ENCODE data around the gene MYO5C.
"Not testable (repeated sequence)": the region's sequence is repeated elsewhere in the genome, so short reads cannot be mapped to it uniquely, and the experiment has no call there.

The MYO5C gene

GRCh38 chr15:52306270-52306669 lies 10.7 kb upstream of the MYO5C start:
- peak; percentile 66 for DNase-seq (ENCODE audit: low spot score)

- no peak for DNase-seq (ENCODE audit: low spot score)
Measured at GRCh38 chr15:52303093-52303772, 7.6 kb upstream of the MYO5C start.

DNA sequence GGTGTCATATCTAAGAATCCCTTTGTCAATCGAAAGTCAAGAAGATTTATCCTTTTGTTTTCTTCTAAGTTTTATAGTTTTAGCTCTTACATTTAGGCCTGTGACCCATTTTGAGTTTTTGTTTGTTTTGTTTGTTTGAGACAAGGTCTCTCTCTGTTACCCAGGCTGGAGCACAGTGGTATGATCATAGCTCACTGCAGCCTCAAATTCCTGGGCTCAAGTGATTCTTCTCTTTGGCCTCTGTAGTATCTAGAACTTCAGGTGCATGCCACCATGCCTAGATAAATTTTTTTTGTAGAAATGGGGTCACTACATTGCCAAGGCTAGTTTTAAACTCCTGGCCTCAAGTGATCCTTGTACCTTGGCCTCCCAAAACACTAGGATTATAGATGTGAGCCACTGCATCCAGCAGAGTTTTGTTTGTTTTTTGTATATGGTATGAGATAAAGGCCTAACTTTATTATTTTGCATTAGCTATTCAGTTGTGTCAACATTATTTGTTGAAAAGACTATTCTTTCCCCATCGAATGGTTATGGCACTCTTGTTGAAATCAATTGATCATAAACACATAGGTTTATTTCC lies 5.8 kb upstream of the MYO5C start:
- DNase-seq (ENCODE audit: low spot score) = no peak

DNA sequence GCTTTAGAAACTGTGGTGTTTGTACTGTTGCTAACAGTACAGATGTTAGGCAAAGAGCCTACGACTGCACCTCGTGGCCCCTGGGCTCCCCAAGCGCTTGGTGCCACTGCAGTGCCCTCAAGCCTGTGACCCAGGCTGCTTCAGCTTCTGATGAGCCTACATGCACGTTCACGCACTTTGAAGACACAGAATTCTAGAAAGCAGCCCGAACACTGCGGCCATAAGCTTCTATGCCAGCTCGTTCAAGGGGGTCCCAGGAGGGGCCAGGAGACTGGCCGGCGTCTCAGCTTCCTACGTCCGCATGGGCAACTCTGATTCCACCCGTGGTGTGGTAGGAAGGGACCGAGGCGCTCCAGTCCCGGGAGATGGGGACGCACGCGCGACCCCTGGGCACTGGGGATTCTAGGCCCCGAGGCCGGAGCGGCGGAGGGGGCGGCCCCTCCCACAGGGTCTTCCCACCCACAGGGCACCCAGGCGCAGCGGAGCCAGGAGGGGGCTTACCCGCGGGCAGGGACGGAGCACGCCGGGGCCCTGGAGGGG lies 653 bp downstream of the MYO5C start:
- peak; percentile 20 for DNase-seq (ENCODE audit: low spot score)

- DNase-seq (ENCODE audit: low spot score) = peak; percentile 15
Measured at GRCh38 chr15:52292780-52293392, 2.7 kb downstream of the MYO5C start.

- DNase-seq (ENCODE audit: low spot score) = no peak
Measured at GRCh38 chr15:52291204-52291603, 4.4 kb downstream of the MYO5C start.

- peak; percentile 67 for DNase-seq (ENCODE audit: low spot score)
Measured at GRCh38 chr15:52290800-52291199, 4.8 kb downstream of the MYO5C start.

GRCh38 chr15:52290329-52290728 lies 5.3 kb downstream of the MYO5C start:
- DNase-seq (ENCODE audit: low spot score) = peak; percentile 10

DNA sequence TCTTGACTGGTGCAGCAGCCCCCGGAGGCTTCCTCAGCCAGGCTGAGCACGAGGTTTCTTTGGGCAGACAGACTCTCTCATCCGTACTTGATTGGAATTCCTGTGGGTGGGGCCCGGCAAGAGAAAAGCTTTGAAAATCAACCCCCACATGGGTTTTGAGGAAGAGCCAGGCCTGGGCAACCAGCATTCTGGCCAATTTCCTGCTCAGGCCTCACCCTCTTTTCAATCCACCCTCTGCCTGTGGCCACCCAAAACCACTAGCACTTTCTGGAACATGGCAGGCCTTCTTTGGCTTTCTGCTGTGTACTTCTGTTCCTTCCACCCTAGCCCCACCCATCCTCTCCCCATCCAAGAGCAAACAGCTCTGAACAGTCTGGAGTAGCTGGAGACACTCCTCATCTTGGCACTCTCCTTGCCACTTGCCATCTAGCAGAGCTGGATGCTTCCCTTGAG lies 5.9 kb downstream of the MYO5C start:
- peak; percentile 74 for DNase-seq (ENCODE audit: low spot score)

- DNase-seq (ENCODE audit: low spot score) = no peak
Measured at GRCh38 chr15:52288986-52289385, 6.6 kb downstream of the MYO5C start.

- DNase-seq (ENCODE audit: low spot score) = peak; percentile 85
Measured at GRCh38 chr15:52288051-52288942, 7.3 kb downstream of the MYO5C start.

GRCh38 chr15:52287114-52287513 lies 8.5 kb downstream of the MYO5C start:
- DNase-seq (ENCODE audit: low spot score) = no peak

GRCh38 chr15:52285941-52286340 lies 9.7 kb downstream of the MYO5C start:
- DNase-seq (ENCODE audit: low spot score) = not testable (repeated sequence)

- peak; percentile 62 for DNase-seq (ENCODE audit: low spot score)
Measured at GRCh38 chr15:52284164-52284563, 11.4 kb downstream of the MYO5C start.

DNA sequence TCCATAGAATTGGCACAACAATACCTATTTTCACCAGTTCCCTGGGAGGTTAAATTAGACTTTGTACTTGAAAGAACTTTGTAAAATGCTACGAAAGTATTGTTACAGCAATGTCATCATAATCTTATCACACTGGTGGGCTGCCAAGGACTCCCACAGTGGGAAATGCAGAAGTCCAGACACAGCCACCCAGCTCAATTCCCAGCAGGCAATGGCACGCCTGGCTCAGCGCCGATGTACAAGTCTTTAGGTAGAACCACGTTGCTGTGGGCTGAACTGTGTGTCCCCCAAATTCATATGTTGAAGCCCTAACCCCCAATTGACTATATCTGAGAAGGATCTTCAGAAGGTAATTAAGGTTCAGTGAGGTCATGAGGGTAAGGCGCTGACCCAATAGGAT lies 12.3 kb downstream of the MYO5C start:
- DNase-seq (ENCODE audit: low spot score) = no peak

- DNase-seq (ENCODE audit: low spot score) = no peak
Measured at GRCh38 chr15:52282418-52282817, 13.2 kb downstream of the MYO5C start.

GRCh38 chr15:52281085-52282035 lies 14.2 kb downstream of the MYO5C start:
- no peak for DNase-seq (ENCODE audit: low spot score)

DNA sequence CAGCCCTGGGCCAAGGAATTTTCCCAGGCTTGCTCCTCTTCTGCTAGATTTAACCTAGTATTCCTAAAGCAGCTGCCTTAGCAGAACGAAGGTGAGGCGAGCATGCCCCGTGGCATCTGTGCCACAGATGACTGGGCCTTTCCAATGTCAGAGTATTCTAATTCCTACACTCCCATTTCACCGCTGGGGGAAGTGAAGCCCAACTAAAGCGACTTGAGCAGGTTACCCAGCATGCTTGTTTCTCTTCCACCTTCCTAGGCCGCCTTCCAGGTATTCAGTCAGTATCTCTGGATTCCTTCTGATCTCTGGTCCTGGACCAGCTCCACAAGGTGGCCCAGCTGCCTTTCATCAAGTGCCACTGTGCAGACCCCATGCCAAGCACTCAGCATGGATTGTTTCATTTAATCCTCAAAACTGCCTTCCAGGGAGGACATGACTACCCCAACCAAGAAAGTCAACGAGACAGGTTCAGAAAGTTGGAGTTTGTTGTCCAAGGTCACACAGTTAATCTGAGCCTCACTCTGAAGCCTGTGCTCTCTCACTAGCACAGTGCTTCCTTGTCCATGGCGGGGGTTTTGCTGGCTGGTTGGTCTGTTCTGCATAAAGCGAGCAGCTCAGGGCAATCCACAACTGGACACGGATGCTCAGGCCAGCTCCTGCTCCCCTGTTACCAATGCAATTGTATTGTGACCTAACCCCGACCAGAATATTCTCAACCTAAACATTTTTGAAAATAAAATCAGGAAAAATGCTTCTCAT lies 15.1 kb downstream of the MYO5C start:
- no peak for DNase-seq (ENCODE audit: low spot score)

DNA sequence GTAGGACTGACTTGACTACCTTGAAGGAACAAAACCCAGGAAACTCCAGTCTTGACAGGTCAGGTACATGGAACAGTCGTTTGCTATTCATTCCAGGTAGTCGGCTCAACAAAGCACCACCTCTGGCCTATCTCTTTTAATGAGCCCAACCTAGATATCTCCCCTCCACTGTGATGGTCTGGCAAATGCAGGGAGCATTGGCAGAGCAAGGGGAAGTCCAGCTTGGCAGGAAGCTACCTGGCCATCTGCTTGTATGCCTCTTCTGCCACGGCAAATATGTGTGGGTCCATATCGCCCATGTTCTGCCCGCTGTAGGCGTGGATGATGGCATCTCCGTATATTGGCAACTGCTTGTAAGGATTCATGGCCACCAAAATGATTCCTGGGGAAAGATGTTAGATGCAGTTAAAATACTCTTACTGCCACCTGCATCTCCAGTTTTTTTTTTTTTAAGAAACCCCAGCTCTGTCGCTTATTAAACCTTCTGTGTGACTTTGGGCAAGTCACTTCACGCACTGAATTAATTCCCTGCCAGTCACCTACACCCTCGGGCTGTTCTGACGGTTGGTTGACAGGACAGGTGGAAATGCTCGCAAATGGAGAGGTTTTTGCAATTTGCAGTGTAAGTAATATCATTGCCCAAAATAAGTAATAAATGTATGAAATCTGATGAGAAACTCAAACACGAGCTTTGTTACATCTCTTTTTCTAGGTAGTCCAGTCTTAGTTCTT lies 16.8 kb downstream of the MYO5C start:
- DNase-seq (ENCODE audit: low spot score) = no peak

DNA sequence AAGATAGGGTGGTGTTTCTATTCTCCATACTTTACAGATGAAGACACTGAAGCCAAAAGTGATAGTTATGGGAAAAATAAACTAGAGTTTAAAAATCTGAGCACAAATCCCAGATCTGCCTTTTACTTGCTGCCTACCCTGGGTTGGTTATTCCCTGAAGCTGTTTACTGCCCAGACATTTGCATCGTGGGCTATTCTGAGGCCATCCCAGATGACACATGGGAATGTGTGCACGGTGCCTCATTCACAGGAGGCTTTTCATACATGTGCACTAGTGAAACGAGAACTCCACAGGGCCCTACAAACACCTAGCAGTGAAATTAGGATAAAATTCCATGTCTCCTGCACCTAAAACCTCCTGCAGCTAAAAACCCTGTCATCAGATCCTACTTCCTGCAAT lies 17.5 kb downstream of the MYO5C start:
- DNase-seq (ENCODE audit: low spot score) = no peak

All from kidney tubule cell (primary cell).